Stimulated activated CD4-positive, alpha-beta T cell treated with anti-CD3 and anti-CD28 coated beads, Interleukin-12 subunit alpha, Interleukin-12 subunit beta, amount 100 ng/mL, for 4 hours (primary cell): ENCODE results near the gene RNF157.

Experiments used
- DNase-seq: peaks from one replicate; pipeline ENCODE4 v3.0.0-alpha.2; 2020

RNF157 gene

DNA sequence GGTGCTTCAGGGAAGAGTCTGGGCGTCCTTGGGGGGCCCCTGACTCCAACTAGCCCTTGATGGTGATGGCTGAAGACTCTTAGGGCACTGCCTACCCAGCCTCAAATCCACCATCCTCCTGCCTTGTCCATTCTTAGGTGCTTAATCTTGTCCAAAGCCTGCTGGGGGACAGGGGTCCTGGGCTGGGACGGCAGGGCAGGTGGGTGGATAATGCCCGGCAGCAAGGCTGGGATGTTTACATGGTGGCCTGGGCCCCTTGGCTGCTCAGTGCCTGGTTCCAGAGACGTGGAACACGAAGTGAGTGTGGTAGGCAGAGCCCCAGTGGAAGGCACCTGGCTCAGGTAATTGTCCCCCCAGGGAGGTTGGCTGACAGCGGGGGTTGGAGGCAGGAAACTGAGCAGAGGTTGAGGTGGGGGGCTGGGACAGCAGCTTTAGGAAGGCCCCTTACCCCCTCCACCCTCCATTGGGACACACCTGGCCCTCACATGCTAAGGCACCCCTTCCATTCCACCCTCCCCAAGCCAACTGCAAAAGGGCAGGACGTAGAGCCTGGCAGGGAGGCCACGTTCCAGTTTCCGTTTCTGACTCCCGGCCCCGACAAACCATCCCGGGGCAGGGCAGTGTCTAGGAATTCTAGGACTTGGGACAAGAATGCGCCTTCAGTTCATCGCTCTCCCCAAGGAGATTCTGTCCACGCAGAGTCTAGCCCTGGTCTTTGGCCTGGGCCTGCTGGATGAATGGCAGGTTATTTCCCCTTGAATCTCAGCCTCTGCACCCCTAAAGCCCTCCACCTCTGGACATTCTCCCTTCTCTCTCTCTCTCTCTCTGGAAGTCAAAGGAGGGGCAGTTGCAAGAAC, 101.2 kb downstream of the RNF157 start:
- no peak for DNase-seq

DNA sequence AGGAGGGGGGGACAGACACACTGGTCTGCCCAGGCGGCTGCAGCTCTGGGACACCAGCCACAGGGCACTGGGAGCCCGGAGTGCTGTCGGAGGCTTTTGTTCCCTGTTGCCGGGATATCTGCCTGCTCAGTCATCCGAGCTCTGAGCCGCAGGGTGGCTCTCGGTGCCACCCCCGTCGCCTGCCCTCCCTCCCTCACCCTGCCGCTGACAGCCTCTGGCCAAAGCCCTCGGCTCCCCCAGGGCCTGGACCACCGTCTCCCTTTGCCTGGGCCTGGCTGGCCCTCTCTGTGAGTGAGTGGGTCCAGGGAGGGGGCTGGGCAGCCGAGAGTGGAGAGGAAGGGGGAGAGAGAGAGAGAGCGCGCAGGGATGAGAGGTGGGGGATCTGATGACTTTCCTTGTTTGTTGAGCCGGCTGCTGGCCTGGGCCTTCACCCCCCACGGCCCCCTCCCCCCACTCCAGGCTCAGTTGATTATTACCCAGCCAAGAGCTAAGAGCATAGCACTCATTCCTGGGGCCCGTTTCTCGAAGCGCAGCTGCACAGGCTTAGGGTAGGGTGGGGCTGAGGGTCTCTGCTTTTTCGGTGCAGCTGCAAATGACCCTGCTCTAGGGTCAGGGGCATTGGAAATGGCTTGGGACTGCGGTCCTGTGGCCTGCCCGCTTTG, 101.9 kb downstream of the RNF157 start:
- no peak for DNase-seq

DNA sequence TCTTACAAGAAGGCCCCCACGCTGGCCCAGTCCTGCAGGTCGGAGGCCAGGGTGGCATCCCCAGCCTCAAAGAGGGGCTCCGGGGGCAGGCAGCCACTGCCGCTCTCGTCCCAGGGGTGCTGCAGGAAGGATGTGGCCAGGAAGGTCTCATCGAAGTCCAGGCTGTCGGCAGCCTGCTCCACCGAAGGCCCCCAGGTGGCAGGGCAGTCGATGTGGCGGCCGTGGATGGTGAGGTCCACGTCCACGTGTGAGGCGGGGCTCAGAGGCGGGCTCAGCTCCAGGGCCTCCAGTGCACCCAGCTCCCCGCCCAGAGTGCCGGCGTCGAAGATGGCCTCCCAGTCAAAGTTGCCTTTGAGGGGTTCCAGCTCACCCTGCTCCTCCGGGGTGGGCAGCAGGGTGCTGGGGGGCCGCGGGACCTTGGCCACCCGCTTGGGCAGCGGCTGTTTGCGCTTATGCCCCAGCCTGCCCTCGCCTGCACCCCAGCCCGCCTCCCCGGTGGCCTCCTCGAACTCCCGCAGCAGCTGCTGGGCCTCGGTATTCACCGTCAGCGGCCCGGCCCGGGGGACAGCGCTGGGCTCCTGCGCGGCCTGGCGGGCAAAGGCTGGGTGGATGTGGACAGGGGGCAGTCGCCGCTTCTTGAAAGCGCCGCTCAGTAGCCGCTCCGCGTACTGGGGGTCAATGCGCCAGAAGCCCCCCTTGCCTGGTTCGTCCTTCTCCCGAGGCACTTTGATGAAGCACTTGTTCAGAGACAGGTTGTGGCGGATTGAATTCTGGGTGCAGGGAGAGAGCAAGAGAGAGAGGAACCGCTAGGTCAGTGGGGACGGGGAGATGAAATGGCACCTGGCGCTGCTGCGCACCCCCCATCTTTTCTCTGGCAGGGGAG, 102.7 kb downstream of the RNF157 start:
- no peak for DNase-seq

DNA sequence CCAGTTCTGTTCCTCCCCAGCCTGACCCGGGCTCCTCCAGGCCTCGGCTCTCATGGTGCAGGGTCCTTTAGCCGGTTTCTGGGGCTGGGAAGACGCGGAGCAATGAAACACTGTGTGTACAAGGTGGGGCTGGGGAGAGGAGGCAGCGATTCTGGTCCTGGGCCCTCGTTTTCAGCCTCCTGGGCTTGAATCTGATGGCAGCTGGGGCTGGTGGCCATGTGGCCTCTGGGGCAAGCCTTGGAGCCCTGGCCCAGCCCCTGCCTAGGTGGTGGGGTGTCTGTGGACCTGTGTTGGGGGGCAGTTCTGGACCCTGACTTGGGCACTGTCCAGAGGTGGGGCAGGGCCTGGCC, 103.3 kb downstream of the RNF157 start:
- DNase-seq: no peak

DNA sequence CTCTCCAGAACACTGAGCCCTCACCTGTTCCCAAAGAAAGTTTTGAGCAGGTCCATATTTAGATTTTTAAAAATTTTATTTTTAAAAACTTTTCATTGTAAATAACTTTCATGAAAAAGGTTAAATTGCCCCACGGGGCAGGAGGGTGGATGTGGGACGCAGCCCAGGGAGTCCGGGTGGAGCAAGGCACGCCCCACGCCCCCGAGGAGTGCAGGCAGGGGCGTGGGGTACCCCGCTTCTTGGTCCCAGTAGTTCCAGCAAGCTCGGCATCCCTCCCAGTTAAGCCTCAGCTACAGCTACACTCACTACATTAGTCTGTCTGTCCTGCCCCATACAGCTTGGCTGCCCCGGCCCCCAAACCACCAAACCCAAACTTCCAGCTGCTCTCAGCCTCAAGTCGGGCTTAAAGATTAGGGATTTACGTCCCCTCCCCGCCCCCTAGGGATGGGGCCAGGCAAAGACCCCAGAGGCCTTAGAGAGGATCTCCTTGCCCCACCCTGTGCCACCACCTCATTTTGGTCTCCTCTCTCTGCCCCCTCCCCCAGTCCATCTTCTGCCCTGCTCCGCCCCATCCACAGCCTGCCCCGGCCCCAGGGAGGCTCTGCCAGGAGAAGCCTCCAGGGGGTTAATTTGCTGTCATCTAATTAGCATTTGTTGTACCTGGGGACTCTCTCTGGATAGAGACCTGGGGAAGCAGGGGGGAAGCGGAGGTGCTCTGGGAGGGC, 103.9 kb downstream of the RNF157 start:
- no peak for DNase-seq

DNA sequence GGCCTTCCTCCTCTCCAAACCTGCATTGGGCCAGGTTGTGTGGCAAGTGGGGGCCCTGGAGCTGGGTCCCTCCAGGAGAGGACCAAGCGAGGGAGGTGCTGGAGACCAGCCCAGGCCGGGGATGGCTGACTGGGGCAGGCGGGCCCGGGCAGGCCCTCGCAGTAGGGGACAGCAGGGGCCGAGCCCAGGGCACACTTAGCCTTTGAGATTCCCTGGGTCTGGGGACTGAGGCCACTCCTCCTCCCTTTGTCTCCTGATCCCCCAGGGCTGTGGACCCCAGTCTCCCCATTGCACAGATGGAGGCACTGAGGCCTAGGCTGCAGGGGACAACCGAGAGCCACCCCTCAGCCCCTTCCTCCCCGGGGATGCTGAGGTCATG, 104.5 kb downstream of the RNF157 start:
- DNase-seq: no peak

DNA sequence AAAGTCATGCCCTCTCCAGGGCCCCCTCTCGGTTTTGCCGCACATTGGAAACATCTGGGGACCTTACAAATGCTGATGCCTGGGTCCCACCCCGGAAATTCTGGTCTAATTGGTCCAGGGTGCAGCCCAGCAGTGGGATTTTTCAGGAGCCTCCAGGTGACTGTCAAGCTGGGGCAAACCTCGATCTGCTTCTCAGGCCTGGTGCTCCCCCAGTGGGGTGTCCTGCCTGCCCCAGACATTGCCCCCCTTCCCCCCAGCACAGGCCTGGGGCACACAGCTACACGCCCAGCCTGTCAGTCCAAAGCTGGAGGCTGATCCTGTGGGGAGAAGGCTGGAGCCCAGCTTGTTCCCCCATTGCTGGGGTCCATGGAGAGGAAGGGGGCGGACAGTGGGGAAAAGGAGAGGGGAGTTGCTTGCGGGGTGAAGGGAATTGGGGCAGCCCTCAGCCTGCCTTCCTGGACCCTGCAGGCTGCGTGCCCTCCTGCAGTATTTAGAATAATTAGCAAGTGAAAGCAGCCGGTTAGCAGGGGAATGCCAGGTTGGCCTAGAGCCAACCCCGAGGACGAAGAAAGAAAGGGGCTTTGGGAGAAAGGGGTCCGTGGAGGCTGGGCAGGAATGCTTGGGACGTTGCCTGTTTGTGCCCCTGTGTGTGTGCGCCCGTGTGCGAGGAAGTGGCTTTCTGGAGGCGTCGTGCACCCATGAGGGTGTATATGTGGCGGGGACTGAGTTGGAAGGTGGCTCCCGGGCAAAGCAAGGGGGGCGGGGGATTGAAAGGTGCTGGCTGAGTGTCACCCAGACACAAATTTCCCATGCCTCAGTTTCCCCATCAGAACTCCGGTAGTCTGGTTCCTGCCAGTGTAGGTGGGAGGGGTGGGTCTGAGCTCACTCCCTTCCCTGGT, 105.1 kb downstream of the RNF157 start:
- no peak for DNase-seq

DNA sequence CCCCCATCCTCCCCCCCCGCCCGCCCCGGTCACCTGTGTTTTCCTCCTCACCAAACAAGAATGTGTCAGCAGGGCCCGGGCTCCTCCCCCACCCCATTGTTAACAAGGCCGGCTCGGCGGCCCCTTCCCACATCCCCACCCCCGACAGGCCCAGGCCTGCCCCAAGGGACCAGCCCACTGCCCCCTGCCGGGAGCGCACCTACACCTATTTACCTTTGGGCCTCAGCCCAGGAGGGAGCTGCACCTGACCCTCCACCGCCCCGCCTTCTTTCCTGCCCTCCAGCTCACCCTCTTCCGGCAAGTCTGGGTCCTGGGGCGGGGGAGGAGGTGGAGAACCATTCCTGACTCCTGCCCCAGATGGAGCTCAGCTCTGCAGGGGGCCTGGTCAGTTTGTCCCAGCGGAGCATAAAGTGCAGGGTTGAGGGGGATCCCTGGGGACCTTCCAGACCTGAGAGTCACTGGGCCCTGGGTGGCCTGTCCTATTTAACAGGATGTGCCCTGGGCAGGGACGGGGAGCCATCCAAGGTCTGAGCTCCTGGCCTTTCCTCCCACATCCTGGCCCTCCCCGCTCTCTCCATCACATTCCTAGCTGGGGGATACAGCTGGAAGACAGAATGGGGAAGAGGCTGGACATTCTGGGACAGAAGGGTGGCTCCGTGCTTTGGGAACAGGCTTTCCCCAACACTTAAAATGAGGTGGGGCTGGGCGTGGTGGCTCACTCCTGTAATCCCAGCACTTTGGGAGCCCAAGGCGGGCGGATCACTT, 107.5 kb downstream of the RNF157 start:
- DNase-seq: no peak

DNA sequence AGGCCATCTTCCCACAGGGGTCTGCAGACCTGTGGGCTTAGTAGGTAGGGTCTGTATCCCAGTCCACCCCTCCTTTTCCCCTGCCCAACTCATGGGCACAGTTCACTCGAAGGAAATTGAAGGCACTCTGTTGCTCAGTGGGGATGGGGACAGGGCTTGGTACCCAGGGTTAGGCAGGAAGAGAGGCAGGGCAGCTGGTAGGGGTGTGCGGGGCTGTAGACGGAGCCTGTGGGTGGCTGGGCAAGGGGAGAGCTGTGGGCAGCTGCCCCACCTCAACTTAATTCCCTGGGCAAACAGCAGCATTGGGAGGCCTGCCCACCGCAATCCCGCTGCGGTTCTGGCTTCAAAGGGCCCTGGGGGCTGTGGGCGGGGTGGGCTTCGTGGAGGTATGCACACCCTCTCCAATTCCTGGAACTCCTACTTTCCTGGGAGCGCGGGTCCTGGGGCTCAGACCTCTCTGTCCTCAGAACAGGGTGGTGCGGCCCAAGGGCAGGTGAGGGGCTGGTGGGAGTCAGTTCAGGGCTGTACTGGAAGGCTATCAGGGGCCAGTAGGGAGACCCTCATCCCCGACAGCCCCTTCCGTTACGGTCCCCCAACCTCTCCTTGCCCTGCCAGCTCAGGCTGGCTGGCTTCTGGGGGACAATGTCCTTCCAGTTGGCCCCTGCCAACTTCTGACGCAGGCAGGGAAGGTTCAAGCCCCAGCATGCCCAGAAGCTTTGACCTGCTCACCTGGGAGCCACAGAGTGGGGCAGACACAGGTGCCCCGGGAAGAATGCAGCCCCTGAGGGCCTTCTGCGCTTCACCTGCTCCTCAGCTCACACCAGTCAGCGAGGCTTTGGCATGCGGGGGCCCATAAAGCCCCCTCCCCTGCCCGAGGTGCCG, 108.4 kb downstream of the RNF157 start:
- DNase-seq: no peak

DNA sequence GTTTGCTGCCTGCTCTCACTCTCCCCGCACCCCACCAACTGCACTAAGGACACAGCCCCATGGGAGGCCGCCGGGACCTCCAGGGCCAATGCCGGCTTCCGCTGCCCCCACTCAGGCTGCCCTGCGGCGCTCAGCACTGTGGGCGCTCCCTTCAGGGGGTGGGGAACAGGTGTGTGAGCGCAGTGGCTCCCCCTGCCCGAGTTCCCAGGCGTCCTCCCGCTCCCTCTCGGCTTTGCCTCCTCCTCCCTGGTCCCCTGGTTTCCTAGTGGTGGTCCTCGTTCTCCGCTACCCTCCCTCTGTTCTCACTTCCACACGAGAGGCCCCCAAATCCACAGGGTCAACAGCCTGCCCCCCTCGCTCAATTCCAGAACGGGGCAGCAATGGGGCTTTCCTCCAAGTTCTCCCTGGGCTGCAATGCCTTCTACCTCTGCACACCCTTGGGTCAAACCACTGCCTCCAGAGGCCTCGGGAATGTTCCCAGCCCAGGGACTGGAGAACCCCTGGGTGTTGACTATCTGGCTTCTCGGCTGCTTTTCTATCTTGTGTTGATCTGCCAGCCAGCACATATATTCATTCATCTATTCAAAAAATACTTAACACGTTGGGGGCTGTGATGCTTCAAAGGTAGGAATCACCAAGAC, 109.1 kb downstream of the RNF157 start:
- DNase-seq: no peak

DNA sequence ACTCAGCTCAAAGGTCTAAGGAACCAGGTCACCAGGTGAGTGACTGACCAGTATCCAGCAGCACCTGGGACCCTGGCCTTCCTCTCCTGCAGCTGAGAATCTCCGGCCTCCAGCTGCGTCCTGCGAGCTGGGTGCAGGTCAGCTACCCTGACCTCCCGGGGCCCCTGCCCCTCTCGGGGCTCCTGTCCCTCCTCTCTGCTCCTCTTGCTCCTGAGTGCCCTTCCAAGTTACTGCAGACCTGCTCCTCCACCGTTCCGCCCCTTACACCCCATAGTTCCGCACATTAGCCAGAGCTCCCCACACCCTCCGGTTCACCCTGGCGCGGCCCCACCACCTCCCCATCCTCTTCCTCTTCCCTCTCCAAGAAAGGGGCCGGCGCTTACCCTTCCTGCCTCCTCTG, 109.8 kb downstream of the RNF157 start:
- DNase-seq: no peak

DNA sequence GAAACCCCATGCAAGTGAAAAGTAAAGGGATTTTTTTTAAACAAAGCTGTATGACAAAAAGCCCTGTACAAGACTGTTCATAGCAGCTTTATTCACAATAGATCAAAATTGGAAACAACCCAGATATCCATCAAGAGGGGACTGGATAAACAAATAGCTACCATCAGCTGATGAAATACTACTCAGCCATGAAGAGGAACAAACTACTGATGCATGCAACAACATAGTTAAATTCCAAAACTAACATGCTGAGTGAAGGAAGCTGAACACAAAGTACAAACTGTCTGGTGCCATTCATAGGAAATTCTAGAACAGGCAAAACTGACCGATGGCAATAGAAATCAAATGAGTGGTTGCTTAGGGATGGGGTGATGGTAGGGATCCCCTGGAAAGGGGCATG, 114.4 kb downstream of the RNF157 start:
- no peak for DNase-seq

DNA sequence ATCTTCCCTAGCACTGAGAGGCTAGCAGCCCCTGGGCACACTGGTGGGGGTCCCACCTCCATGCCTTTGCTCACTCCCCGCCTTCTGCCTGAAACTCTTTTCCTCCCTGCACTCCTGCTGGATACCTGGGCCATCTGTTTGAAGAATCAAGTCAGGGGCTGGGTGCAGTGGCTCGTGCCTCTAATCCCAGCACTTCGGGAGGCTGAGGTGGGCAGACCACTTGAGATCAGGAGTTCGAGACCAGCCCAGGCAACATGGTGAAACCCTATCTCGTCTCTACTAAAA, 115.0 kb downstream of the RNF157 start:
- DNase-seq: no peak

DNA sequence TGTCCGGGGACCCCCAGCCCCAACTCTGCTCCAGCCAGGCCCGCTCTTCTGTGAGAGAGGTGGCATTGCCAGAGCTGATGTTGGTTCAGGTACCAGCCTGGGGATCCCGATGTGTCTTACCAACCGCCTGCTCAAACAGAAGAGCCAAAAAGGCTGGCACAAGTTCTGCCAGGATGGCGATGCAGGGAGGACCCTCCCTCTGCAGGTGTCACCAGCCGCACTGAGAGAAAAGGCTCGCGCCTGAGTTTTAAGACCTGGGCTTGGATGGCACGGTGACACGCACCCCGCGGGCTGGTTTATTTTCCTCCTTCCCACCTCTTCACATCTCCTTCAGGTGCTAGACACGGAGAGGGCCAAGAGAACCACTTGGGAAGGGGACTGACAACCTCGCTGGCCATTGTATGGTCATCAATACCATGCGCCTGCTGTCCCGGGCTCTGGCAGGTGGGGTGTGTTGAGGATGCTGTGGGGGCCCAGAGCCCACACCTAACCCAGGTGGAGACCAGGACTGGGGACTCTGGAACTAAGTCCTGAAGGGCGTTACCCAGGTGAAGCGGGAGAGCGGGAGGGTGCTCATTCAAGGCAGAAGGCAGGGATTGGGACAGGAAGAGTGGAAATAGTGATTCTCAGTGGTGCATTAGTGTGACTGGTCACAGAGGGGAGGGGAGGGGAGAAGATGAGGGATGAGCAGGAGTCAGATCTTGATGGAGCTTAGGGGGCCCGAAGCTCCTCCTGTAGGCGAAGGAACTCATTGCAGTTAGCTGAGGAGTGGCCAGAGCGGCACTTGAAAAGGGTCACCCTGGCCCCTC, 115.5 kb downstream of the RNF157 start:
- no peak for DNase-seq

DNA sequence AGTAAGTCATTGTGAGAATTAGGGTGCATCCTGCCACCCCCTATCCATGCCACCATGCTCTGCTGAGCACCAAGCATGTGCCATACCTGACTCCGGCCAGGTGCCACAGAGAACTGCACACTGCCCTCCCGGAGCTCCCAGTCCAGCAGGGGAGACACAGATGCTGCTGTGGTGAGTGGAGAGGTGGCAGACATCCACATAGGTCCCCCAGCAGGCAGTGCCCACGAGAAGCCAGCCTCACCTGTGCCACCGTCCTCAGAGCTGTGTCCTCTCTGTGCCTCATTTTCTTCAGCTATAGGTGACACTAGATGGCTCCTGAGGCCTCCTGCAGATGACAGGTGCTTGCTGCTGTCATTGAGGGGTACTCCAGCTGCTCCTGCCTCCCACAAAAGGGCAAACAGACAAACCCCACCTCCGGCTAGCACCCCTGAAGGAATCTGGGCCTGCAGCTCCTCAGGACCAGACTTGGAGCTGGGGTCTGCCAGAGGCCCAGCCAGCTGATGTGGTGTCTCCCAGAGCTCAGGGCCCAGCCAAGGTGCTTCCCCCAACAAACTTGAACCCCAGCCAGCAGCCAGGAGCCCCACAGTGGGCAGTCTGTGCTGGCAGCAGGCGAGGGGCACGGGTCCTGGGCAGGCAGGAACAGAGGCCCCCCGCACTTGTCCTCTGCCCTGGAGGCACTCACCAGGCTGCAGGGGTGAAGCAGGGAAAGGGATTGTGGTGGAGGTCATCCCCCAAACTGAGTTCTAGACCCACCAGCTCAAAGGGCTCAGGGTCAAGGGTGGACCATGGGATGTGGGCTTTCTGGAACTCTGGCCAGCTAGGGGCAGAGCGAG, 116.3 kb downstream of the RNF157 start:
- DNase-seq: no peak

DNA sequence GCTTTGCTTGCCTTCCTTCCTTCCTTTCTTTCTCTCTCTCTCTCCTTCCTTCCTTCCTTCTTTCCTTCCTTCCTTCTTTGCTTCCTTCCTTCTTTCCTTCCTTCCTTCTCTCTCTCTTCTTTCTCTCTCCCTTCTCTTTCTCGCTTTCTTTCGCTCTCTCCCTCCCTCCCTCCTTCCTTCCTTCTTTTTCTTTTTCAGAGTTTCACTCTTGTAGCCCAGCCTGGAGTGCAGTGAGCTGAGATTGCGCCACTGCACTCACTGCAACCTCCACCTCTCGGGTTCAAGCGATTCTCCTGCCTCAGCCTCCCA, 117.1 kb downstream of the RNF157 start:
- no peak for DNase-seq

DNA sequence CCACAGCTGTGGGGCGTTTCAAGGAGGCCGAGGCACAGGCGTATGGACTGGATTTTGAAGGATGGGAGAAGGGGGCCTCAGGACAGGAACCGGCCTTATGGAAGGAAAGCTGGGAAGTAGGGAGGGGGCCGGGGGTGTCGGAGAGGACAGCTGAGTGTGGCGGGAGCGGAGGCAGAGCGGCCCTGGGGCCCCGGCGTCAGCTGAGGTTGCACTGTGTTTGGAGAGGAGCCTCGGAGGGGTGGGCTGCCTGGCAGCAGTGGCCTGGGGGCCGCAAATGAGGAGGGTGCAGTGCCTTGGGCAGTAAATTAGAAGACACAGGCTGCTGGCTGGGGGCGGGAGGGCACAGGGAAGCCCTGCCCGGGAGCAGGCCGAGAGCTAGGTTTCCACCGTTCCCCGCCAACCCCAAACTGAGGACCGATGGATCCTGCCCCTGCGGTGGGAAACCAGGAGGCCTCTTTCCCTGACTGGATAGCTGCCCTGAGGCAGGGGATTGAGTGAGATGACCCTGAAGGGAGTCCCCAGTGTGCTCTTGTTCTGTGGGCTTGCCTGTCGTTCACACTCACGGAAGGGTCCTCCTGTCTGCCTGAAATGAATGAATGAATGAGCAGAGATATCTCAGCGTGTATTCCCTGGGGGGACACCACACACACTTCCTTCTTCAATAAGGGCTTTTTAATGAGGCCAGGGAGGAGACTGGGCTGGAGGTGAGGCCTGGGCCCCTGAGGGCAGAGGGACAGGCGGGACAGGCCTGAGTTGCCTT, 117.7 kb downstream of the RNF157 start:
- DNase-seq: no peak
